Measurements from ENCODE around the gene NTRK1. TPM values are rescaled to one million over a fixed set of nuclear protein-coding genes. Genes with fewer than 3 reads are reported as not detected.

NTRK1 gene
- total and polyA plus RNA-seq, 2 of the 4 experiments (the other 2 are of a cell fraction), result not detected

DNA sequence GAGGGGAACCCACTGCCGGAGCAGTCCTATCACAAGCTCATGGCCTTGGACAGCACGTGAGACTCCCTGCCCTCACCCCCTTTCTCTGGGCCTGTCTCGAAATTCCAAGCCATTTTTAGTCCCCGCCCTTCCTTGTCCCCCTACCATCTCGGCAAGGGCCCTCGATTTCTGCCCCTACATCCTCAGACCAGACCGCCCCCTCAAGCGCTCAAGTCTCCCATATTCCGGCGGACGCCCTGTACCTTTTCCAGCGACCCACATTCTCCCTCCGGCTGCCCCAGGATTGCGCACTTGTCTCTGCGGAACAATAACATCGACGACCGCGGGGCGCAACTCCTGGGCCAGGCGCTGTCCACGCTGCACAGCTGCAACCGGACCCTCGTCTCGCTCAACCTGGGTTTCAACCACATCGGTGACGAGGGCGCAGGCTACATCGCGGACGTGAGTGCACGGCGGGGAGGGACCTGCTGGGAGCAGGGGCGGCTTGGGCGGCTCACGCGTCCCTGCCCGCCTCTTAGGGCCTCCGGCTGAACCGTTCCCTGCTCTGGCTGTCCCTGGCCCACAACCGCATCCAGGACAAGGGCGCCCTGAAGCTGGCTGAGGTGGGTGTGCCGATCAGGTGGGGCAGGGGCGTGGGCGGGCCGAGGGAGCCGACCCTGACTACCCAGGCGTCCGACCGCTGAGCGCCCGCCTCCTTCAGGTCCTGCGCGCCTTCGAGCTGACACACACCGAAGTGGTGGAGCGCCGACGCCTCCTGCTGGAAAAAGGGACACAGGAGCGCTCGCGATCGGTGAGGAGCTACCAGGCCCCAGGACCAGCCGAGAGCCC, 66.8 kb downstream of the NTRK1 start (continued):
- TF ChIP-seq, protein P1, sequence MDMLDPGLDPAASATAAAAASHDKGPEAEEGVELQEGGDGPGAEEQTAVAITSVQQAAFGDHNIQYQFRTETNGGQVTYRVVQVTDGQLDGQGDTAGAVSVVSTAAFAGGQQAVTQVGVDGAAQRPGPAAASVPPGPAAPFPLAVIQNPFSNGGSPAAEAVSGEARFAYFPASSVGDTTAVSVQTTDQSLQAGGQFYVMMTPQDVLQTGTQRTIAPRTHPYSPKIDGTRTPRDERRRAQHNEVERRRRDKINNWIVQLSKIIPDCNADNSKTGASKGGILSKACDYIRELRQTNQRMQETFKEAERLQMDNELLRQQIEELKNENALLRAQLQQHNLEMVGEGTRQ (IDR thresholded peaks at IDR 0.05; ENCODE audit: low read depth, low read length), result no peak

DNA sequence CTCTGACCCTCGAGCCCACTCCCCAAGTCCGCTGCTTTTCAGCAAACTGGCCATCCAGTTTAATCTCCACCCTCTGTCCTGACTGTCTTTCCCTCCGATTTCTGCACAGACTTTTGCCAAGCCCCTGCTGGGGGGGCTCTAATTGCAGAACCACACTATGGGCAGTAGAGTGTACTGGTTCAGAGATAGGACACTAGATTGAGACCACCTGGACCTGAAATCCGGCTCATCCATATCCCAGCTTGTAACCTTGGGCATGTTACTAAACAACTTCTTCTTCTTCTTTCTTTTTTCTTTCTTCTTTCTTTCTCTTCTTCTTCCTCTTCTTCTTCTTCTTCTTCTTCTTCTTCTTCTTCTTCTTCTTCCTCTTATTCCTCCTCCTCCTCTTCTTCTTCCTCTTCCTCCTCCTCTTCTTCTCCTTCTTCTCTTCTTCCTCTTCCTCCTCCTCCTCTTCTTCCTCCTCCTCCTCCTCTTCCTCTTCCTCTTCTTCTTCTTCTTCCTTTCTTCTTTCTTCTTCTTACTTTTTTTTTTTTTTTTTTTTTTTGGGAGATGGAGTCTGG, 67.5 kb downstream of the NTRK1 start:
- H3K4me2 ChIP-seq (ENCODE audit: low read depth, low read length), result peak overlapping the region; percentile 0; the same call in 1 of the 2 replicates
- H4K5ac ChIP-seq (ENCODE audit: low read depth, low read length), result no peak overlapping the region
- no peaks in the 10 kb centered on the region; the same call in 1 of the 2 replicates for H3K9me1 ChIP-seq (ENCODE audit: insufficient read depth, low read length)
- H3K27me3 ChIP-seq (ENCODE audit: control insufficient read depth, insufficient read depth, low read length), result peaks cover 35% of the 10 kb centered on the region
- no peak overlapping the region for H4K8ac ChIP-seq (ENCODE audit: low read depth in 2 of 2, low read length in 2 of 2)
- ATAC-seq (ENCODE audit: low read depth), result peak; percentile 5
- no peak overlapping the region for H3K14ac ChIP-seq (replicated peaks; ENCODE audit: low read depth, low read length)
- H4K20me1 ChIP-seq (ENCODE audit: insufficient read depth, low read length), result no peaks in the 10 kb centered on the region; the same call in 1 of the 2 replicates
- no peaks in the 10 kb centered on the region for H3K4me1 ChIP-seq (ENCODE audit: control insufficient read depth, insufficient read depth, low read length)
- no peak overlapping the region for H4K91ac ChIP-seq (ENCODE audit: insufficient read depth, low read depth, low read length)
- ChIA-PET POLR2A (ENCODE audit: unreplicated experiment) (interaction anchor here (0.9 kb wide), 1 partner anchor 202 kb away, joined by 3 read pairs; no protein-coding TSS in a partner anchor), CTCF (interaction anchor here (0.5 to 2.1 kb wide), 20 partner anchors 11 to 308 kb away, joined by 3 to 24 read pairs (median 4); partner anchors contain the start of genes NES, NTRK1 and PEAR1)
- H3K9ac ChIP-seq (ENCODE audit: low read depth, low read length), result no peak overlapping the region
- H3K36me3 ChIP-seq (ENCODE audit: control insufficient read depth, insufficient read depth, low read length), result no peaks in the 10 kb centered on the region
- H3K18ac ChIP-seq (ENCODE audit: low read depth, low read length), result no peak overlapping the region
- no peak overlapping the region for H3K23ac ChIP-seq (ENCODE audit: low read depth, low read length)
- no peaks in the 10 kb centered on the region for H3K9me3 ChIP-seq (ENCODE audit: control insufficient read depth, insufficient read depth, low read length)
- H3K27ac ChIP-seq (ENCODE audit: insufficient read depth, low read length), result no peak overlapping the region
- intact Hi-C loops (cut with micrococcal nuclease) (loop anchor here (10.0 kb wide), 1 partner anchor 203 kb away; the partner anchor contains the start of genes ISG20L2 and METTL25B), dilution Hi-C loops (cut with HindIII; ENCODE audit: low sequenced_read_pairs, unreplicated experiment) (no loop called here), in situ Hi-C loops (cut with MboI; ENCODE audit: low sequenced_read_pairs) (loop anchor here (5.0 kb wide), 1 partner anchor 36 kb away; the partner anchor contains the start of gene PEAR1)
- peak overlapping the region; percentile 97 for H2AFZ ChIP-seq (replicated peaks; ENCODE audit: low read length, poor library complexity)
- TF ChIP-seq RFX5 (IDR thresholded peaks at IDR 0.05; ENCODE audit: low read depth, low read length) (no peak), CTCF (conservative IDR thresholded peaks at IDR 0.05; ENCODE audit: low read depth, low read length) (no peak), RAD21 (IDR thresholded peaks at IDR 0.05; ENCODE audit: low read length) (no peak), FOS (IDR thresholded peaks at IDR 0.05; ENCODE audit: low read depth, low read length) (no peak), MXI1 (IDR thresholded peaks at IDR 0.05; ENCODE audit: borderline replicate concordance, low read depth, low read length) (no peak), MAZ (IDR thresholded peaks at IDR 0.05; ENCODE audit: borderline replicate concordance, low read depth, low read length) (no peak), MAFK (IDR thresholded peaks at IDR 0.05; ENCODE audit: low read depth, low read length) (no peak)
- H2AK5ac ChIP-seq (ENCODE audit: low read depth, low read length), result no peak overlapping the region
- no CpG with 5 or more reads among the region's 4 CpGs for WGBS, 2 experiments (ENCODE audit: extremely low coverage in 2 of 2, insufficient read length in 1 of 2)
- H3K56ac ChIP-seq (ENCODE audit: extremely low read depth, insufficient read depth, low read length), result no peak overlapping the region
- no peak overlapping the region for H3K4ac ChIP-seq (ENCODE audit: low read depth, low read length)
- no peak overlapping the region for H2BK15ac ChIP-seq (ENCODE audit: low read depth, low read length)
- no peak overlapping the region for H2BK5ac ChIP-seq (ENCODE audit: low read depth, low read length, poor library complexity, severe bottlenecking)
- H3K79me1 ChIP-seq (ENCODE audit: low read depth in 1 of 2, low read length in 2 of 2), result no peaks in the 10 kb centered on the region
- H2BK20ac ChIP-seq (ENCODE audit: low read depth, low read length), result no peak overlapping the region
- H3K4me3 ChIP-seq (ENCODE audit: insufficient read depth, low read depth, low read length), result no peak overlapping the region
- no TSS peak for BruUV-seq (replicated peaks)
- H2AK9ac ChIP-seq (replicated peaks; ENCODE audit: low read depth, low read length, poor library complexity), result no peak overlapping the region
- DNase-seq, result no peak
- no peak overlapping the region for H2BK120ac ChIP-seq (ENCODE audit: low read depth, low read length)
